WERI-Rb-1 (cell line): ENCODE data around the gene PANX3.

Source experiments
- DNase-seq: peaks from one replicate; pipeline ENCODE4 v3.0.0-alpha.2; 2020
- H3K27ac ChIP-seq: fragments of 250-450 bp; sonication (Bioruptor Pico); 2 replicates; pipeline ENCODE4 v1.5.1; 2020; ENCODE audit warnings: mild to moderate bottlenecking, moderate library complexity
- H3K27me3 ChIP-seq: fragments of 250-450 bp; sonication (Bioruptor Pico); 2 replicates; pipeline ENCODE4 v1.5.1; 2021; ENCODE audit warnings: mild to moderate bottlenecking, low read depth, moderate library complexity; ENCODE audit not compliant: insufficient read depth, severe bottlenecking
- H3K36me3 ChIP-seq: fragments of 250-450 bp; sonication (Bioruptor Pico); 2 replicates; pipeline ENCODE4 v1.5.1; 2020; ENCODE audit warnings: mild to moderate bottlenecking, moderate library complexity
- H3K4me3 ChIP-seq: 2 replicates; pipeline ENCODE4 v1.5.1; 2011; ENCODE audit warnings: low read depth, mild to moderate bottlenecking, control low read depth, low read length
- H3K9me3 ChIP-seq: fragments of 250-450 bp; sonication (Bioruptor Pico); 2 replicates; pipeline ENCODE4 v1.5.1; 2021; ENCODE audit warnings: mild to moderate bottlenecking, moderate library complexity; ENCODE audit not compliant: severe bottlenecking
- TF ChIP-seq, protein P1 (sequence below): IDR thresholded peaks from 2 replicates; pipeline ENCODE4 v1.5.1; 2011; ENCODE audit warnings: low read depth, mild to moderate bottlenecking, control low read depth, inconsistent platforms, low read length

Gene PANX3

GRCh38 chr11:124633355-124633754, 22.1 kb downstream of the PANX3 start:
- H3K36me3 ChIP-seq = peaks cover 66% of the 10 kb centered on the region
- TF ChIP-seq, protein P1, sequence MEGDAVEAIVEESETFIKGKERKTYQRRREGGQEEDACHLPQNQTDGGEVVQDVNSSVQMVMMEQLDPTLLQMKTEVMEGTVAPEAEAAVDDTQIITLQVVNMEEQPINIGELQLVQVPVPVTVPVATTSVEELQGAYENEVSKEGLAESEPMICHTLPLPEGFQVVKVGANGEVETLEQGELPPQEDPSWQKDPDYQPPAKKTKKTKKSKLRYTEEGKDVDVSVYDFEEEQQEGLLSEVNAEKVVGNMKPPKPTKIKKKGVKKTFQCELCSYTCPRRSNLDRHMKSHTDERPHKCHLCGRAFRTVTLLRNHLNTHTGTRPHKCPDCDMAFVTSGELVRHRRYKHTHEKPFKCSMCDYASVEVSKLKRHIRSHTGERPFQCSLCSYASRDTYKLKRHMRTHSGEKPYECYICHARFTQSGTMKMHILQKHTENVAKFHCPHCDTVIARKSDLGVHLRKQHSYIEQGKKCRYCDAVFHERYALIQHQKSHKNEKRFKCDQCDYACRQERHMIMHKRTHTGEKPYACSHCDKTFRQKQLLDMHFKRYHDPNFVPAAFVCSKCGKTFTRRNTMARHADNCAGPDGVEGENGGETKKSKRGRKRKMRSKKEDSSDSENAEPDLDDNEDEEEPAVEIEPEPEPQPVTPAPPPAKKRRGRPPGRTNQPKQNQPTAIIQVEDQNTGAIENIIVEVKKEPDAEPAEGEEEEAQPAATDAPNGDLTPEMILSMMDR = no peak
- H3K27ac ChIP-seq = no peak overlapping the region
- no peak for DNase-seq
- H3K27me3 ChIP-seq = no peaks in the 10 kb centered on the region
- H3K4me3 ChIP-seq = no peak overlapping the region
- H3K9me3 ChIP-seq = no peaks in the 10 kb centered on the region

DNA sequence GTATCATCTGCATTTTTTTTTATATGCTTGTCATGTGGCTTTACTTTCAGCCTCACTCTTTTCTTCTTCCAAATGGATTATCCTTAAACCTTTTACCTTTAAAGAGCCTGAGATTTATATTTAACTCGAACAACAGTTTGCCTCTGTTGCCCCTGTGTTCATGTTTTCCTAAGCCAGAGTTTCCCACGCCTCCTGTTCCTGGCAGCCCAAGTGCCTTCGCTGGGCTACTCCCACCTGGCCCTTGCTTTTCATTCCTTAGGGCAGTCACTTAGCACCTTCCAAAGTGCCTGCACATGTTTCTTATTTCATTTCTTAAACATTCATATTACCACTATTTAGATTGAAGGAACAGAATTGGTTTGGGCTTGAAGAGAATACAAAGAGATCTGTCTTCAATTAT, 24.7 kb downstream of the PANX3 start:
- Histone ChIP-seq H3K27me3 (no peaks in the 10 kb centered on the region), H3K4me3 (no peak overlapping the region), H3K27ac (no peak overlapping the region), H3K9me3 (peaks cover 4% of the 10 kb centered on the region), H3K36me3 (peaks cover 50% of the 10 kb centered on the region)
- DNase-seq = no peak
- TF ChIP-seq, protein P1 = no peak

DNA sequence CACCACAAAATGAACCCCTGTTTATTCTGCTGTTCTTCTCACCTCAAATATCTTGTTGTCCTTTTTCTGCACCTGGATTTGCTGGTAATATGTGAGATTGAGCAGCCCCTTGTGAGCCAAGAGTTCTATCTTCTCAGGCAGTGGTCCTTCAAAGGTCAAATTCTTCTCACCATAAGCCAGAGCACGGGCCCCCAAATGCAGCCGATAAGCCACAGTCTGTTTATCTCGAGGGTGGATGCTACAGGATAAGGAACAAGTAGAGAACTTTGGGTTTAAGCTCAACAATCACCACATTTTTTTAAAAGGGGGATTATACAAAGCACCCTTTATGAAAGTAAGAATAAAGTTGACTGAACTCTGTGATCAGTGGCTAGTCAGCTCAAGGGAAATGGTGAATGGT, 27.3 kb downstream of the PANX3 start:
- TF ChIP-seq, protein P1 = no peak
- no peak overlapping the region for H3K4me3 ChIP-seq
- no peaks in the 10 kb centered on the region for H3K27me3 ChIP-seq
- DNase-seq = no peak
- H3K36me3 ChIP-seq = peaks cover 25% of the 10 kb centered on the region
- peaks cover 5% of the 10 kb centered on the region for H3K9me3 ChIP-seq
- H3K27ac ChIP-seq = no peak overlapping the region

DNA sequence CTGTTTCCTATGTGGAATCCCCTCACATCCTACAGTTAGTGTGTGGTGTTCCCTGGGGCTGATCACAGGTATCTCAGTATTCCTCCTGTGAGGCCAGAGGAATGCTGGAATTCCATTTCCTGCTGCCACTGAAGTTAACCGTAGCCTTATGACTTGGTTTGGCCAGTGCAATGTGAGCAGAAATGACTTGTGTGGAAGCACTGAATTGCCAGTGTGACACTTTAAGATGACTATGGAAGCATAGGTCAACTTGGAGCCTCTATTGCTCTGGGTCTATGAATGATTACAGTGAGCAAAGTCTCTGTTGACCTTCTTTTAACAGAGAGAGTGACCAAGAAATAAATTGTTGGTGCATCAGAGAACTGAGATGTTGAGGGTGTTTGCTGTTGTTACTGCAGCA, 28.0 kb downstream of the PANX3 start:
- H3K27me3 ChIP-seq = no peaks in the 10 kb centered on the region
- no peak overlapping the region for H3K4me3 ChIP-seq
- H3K36me3 ChIP-seq = peaks cover 19% of the 10 kb centered on the region
- peaks cover 5% of the 10 kb centered on the region for H3K9me3 ChIP-seq
- H3K27ac ChIP-seq = no peak overlapping the region
- TF ChIP-seq, protein P1 = no peak
- no peak for DNase-seq

DNA sequence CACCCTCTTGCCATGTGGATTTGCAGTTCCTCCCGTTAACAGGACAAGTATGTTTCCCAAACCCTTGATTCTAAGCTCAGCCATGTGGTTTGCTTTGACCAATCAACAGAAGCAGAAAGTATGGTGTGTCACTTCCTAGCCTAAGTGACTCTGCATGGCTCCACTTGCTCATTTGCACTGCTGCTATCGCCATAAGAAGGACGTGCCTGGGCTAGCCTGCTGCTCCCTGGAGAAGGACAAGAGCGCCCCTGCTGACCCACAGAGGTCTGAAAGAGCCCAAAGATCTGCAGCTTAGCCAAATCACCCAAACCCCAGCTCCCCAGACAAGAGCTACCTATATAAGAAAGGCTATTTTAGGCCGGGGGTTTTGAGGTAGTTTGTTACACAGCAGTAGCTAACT, 29.4 kb downstream of the PANX3 start:
- DNase-seq = peak; percentile 20
- H3K9me3 ChIP-seq = peaks cover 5% of the 10 kb centered on the region
- H3K4me3 ChIP-seq = no peak overlapping the region
- H3K36me3 ChIP-seq = peaks cover 6% of the 10 kb centered on the region
- TF ChIP-seq, protein P1 = no peak
- H3K27me3 ChIP-seq = no peaks in the 10 kb centered on the region
- H3K27ac ChIP-seq = no peak overlapping the region

DNA sequence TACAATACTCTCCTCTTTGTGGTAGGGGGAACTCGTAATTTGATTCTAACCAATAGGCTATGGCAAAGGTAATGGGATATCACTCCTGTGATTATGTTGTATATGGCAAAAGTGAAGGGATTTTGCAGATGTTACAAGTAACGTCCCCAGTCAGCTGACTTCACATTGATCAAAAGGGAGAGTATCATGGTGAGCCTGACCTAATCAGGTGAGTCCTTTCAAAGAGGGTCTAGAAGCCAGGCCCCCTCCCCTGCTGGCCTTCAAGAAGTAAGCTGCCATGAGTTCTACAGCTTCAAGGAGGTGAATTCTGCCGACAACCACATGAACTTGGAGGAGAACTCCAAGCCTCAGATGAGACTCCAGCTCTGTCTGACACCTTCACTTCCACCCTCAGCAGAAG, 31.4 kb downstream of the PANX3 start:
- no peak overlapping the region for H3K27ac ChIP-seq
- no peaks in the 10 kb centered on the region for H3K27me3 ChIP-seq
- H3K36me3 ChIP-seq = no peaks in the 10 kb centered on the region
- DNase-seq = no peak
- H3K4me3 ChIP-seq = no peak overlapping the region
- TF ChIP-seq, protein P1 = no peak
- peaks cover 5% of the 10 kb centered on the region for H3K9me3 ChIP-seq
